Measurements from ENCODE around the gene CADM1.

DNA sequence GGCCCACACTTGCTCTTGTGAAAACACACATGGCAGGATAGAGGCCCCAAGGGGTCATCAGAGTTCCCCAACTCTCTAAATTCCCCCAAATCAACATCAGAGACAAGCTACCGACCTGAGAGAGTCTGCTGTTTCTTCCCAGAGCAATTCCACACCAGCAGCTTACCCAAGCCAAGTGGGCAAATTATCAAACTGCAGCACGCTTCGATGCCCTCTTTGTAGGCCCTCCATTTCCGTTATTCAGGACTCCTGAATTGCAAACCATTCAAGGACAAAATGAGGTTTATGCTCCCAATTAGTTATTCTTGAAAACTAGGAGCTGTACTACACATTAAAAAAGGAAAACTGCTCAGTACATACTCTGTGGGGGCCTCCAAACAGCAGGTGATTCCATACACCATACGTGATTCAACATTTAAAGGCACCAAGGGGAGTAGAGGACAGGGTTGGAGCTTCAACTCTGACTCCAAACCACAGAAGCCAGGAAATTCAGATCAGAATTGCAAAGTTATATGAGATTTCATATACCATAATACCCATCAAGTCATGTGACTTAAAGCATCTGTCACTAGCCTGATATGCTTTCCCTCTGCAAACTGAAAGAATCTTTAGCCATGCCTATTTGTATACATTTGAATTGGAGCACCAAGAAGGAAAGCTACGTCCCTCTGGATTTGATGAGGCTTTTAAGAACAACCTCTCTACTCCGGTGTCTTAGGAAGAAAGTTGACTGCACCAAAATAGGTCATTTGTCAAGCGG is 234.8 kb downstream of the CADM1 start:
- TF ChIP-seq TAF1 (IDR thresholded peaks at IDR 0.05; ENCODE audit: borderline replicate concordance, insufficient read depth, low read length) (no peak), POLR2AphosphoS5 (IDR thresholded peaks at IDR 0.05; ENCODE audit: low read depth, low read length) (no peak), SIN3A (IDR thresholded peaks at IDR 0.05; ENCODE audit: borderline replicate concordance, insufficient read depth, low read length) (no peak)
- TF ChIP-seq, protein P1, sequence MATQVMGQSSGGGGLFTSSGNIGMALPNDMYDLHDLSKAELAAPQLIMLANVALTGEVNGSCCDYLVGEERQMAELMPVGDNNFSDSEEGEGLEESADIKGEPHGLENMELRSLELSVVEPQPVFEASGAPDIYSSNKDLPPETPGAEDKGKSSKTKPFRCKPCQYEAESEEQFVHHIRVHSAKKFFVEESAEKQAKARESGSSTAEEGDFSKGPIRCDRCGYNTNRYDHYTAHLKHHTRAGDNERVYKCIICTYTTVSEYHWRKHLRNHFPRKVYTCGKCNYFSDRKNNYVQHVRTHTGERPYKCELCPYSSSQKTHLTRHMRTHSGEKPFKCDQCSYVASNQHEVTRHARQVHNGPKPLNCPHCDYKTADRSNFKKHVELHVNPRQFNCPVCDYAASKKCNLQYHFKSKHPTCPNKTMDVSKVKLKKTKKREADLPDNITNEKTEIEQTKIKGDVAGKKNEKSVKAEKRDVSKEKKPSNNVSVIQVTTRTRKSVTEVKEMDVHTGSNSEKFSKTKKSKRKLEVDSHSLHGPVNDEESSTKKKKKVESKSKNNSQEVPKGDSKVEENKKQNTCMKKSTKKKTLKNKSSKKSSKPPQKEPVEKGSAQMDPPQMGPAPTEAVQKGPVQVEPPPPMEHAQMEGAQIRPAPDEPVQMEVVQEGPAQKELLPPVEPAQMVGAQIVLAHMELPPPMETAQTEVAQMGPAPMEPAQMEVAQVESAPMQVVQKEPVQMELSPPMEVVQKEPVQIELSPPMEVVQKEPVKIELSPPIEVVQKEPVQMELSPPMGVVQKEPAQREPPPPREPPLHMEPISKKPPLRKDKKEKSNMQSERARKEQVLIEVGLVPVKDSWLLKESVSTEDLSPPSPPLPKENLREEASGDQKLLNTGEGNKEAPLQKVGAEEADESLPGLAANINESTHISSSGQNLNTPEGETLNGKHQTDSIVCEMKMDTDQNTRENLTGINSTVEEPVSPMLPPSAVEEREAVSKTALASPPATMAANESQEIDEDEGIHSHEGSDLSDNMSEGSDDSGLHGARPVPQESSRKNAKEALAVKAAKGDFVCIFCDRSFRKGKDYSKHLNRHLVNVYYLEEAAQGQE (IDR thresholded peaks at IDR 0.05; ENCODE audit: insufficient read depth in 1 of 2, low read depth in 2 of 2, low read length in 2 of 2) = no peak

Data from PFSK-1 (cell line).